GM11168 (cell line): ENCODE data around the gene NRXN3.

ENCODE experiments used
- in situ Hi-C: fragments of 300-500 bp; cut with MboI; formaldehyde crosslinking; loops from one replicate; pipeline ENCODE4 v1.12.0; 2022; ENCODE audit warnings: low sequenced_read_pairs; ENCODE audit not compliant: unreplicated experiment

The NRXN3 gene

DNA sequence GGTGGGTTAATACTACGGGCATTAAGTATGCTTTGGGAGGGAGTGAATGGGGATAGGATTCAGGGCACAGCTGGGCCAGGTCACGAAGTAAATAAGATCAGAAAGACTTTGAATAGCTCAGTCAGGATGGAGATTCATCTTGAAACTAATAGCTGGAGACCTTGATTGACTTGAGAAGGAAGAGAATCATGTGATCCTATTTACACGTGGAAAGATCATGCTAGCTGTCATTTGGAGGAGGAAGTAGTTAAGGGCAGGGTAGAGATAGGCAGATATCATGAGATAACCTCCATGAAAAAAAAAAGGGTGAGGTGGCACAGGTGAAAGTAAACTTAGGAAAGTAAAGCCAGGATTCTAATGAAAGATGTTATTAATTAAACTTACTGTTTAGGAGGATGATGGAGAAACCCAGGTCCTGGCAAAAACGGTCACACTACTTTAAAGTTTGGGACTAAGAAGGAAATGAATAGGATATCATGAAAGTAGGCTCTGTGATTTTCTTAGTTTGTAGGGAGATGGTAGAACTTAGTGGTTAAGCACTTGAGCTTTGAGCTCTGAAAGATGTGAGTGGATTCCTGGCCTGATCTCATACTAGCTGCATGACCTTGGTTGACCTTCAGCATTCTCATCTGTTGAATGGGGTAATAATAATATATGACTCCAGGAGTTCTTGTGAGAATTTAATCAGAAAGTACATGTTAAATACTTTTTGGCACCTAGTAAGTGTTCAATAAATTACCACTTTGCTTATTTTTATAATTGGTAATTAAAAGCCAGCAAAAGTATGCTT is 439.0 kb downstream of the NRXN3 start:
- in situ Hi-C loops: no loop called here

DNA sequence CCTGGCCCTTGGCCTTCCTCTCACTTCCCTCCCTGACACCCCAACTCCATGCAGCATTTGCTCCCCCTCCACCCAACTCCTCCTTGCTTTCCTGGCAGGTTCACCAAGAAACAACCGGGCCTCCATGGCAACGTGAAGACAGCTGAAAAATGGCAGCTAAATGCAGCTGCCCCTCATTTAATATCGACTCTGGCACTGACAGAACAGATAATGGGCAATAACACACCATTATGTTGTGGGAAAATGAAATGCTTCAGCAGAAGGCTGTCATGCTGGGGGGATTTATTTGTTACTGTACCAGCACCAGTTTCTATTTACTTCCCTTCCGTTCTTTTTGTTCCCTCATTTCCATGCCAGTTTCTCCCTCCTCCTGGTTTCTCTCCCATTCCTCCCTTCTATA is 440.8 kb downstream of the NRXN3 start:
- in situ Hi-C loops: no loop called here

DNA sequence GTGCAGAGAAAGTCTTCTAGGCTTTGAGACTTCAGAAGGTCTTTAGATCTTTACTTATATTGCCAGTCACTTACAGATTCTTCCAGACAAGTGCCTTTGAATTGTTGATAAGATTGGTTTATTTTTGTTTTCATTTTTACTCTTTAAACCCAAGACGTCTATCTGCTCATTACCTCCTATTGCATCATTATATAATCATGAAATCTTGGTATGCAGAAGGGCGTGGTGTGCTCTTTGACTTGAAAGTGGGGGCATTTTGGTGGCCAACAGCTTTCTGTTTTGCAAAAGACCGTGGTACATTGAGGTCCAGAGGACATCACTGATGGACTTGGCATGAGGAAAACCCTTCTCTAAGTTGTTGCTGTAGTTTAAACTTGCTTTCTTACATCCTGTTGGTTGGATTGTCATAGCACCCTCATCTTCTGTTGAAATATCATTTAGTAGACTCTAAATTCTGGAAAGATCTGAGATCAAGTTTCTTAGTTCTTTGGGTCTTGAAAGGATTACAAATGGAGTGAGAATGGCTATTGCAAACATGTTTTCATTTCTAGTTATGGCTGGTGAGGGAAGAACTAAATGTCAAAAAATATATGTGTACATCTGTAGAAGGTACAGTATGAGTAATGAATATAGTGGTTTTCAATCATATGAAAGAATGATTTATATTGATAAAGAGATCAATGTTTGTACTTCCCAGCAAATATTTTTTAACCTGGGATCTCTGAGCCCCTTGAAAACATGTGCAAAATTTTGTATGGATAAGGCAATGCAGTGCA is 441.8 kb downstream of the NRXN3 start:
- in situ Hi-C loops: no loop called here

DNA sequence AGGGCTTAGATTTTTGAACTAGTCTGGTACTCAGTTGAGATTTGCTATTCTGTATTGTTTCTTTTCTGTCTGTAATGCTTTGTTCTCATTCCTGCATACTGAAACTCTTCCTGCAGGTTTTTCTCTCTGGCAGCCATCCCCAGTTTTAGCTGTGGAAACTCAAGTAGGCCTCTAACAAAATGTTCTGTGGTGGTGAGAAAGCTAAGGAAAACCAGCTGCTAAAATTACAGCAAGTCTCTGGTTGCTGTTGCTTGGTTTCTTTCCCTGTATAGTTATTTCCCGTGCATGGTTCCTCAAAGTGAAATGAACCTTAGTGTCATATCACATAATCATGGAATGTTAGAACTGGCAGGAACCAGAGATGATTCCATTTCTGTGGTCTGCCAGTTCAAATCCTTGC is 442.5 kb downstream of the NRXN3 start:
- in situ Hi-C loops: no loop called here

DNA sequence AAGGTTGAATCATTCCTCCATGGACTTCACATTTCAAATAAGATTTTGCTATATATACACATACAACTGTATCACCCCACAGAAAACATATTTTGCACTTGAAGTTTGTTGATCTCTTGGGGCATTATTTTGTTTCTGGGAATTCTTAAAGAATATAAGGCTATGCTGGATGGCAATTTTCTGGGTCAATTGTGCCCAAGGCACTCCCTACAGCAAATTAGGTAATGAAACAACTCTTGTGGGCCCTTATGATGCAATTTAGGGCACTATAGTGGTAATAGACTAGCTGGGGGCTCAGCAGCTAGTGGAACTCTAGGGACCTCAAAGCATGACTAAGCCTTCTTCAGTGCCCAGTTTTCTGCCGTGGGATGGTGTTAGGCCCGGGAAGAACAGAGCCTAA is 444.4 kb downstream of the NRXN3 start:
- in situ Hi-C loops: no loop called here

DNA sequence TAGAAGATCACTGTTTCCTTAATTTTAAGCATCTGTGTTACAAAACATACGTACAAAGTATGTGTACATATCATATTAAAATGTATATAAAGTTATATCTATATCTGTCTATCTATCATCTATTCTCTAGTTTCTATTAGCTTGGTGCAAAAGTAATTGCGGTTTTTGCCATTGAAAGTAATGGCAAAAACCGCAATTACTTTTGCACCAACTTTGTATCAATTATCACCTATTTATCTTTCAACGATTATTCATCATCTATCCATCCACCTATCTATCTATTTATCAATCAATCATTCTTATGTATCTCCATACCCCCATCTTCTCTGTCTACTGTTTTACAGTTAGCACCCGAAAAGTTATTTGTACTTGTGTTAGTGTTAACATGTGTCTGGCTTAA is 447.6 kb downstream of the NRXN3 start:
- in situ Hi-C loops: no loop called here

DNA sequence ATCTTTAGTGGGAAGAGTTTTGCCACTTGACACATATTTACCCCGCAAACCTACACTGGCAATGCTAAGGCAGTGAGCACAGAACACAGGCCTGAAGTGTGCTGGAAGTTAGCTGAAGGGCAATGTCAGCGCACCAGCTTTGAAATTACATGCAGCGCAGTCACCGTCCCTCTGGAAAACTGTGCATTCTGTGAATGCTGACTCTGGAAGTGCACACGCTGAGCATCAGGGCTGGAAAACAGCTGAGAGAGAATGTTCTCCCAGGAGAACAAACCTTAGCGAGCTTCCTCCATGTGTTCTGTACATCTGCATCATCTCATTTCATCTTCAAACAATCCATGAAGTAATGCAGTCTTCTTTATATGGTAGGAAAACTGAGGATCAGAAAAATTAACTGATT is 448.2 kb downstream of the NRXN3 start:
- in situ Hi-C loops: no loop called here

DNA sequence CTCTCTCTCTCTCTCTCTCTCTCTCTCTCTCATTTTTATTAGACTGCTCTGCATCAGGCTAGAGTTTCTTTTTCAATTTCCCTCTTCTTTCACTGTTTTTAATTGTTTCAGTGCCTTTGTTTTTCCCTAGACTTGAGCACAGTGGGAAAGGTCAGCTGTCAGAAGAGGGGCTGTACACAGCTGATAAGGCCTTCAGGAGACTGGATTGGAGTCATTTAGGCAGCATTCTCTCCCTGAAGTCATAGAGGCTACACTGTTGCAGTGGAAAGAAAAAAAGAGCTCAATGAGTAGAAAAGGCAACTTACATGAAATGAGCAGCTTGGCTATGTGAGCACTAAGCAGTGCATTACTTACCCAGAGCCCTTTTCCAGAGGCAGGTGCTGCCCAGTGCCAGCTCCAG is 456.9 kb downstream of the NRXN3 start:
- in situ Hi-C loops: no loop called here

DNA sequence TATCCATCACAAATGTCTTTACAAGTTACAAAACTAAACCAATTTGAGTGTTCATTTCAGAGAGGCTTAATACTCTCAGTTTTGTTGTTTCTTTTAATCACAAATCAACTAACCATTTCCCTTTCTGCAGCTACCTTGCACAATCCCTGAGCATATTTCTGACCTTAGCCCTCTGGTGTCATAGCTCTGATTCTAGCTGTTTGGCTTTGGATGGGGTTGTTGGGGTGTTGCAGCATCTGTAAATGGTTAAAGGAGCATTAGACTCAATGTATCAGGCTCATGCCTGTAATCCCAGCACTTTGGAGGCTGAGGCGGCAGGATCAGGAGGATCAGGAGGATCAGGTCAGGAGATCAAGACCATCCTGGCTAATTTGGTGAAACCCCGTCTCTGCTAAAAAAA is 461.4 kb downstream of the NRXN3 start:
- in situ Hi-C loops: no loop called here

DNA sequence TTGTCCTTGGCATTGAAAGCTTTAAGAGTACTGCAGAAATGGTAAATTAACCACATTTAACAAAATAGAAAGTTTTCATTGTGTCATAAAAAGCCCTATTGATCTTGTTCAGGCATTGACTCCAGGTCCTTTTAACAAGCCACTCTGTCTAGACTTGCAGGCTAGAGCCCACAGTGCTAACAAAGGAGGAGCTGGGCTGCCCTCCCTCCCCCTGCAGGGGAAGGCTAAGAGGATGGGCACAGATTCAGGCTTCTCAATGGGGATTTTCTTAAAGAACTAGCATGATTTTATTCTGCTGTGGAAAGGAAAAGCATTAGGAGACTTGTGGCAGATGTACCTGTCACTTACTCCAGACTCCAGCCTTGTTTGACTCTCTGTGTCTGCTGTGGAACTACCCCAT is 463.6 kb downstream of the NRXN3 start:
- in situ Hi-C loops: no loop called here

DNA sequence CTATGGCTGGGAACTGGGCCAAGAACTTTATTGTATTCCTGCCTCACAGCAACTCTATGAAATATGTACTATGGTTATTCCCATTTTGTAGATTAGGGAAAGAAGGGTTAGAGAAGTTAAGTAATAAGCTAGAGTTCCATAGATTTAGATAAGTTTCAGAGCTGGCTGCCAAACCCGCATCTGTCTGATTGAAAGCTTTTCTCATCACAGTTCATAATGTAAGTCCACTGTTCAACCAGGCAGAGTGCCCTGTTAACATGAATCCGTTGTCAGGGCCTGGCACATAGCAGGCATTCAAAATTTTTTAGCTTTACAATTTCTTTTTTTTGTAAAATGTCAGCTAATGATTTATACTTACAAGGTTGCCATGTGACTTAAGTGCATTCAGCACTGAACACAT is 467.3 kb downstream of the NRXN3 start:
- in situ Hi-C loops: no loop called here

DNA sequence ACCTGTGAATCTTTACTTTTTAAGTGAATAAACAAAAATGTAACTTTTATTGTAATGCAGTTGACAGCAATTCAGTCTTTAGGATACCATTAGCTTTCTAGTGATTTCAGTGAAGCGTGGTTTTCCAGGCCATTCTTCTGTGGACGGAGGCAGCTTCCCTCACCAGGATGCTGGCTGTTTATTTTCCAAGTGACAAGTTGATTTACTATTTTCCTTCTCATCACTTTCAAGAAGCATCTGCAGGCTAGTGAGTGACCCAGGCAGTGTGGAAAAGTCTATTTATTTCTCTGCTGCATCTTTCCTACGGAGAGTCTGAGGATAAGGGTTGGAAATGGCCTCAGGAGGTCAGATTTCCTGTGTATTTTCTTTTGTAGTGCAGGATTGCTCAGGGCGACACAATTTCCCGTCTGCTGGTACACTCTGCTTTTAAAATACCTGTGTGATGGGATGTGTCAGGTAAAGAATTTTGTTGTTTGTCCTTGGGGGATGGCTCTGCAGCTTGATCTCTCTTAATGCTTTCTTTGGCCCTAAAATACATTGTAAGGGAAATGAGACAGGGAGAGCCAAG is 467.8 kb downstream of the NRXN3 start:
- in situ Hi-C loops: no loop called here

DNA sequence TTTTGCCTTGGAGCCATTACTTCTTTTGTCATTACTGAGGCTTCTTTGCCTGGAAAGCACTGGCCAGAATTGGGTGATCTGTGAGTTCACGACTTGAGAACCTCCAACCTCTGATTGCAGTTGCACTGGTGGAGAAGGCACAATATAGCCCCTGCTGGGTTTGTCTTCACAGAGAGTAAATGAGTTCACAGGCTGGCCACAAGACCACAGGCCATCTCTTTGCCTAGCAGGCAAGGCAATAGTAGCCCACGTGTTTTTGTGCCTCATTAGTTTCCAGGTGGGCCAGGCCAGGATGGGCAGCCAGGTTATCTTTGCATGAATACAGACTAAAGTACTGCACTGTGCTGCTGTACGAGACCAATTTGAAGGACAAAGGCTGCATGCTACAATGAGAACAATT is 468.8 kb downstream of the NRXN3 start:
- in situ Hi-C loops: no loop called here

DNA sequence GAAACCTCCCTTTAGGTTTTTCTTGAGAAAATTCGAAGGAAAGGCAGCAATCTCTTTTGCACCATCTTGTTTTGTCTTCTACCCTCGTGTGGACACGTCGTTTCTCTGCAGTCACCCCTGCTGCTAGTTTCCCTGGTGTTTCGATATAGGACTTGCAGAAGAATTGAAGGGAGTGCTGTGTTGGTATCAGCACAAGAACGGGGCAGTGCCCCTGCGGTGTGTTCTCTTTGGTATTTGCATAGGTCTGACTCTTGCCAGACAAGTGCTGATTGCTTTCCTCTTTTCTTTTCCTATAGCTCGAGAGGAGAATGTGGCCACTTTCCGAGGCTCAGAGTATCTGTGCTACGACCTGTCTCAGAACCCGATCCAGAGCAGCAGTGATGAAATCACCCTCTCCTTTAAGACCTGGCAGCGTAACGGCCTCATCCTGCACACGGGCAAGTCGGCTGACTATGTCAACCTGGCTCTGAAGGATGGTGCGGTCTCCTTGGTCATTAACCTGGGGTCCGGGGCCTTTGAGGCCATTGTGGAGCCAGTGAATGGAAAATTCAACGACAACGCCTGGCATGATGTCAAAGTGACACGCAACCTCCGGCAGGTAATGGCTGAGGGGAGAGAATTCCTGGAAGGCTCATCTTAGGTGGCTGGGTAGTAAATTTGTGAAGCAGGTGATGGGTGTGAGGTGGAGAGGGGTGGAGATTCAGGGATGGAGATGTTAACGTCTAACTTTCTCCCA is 474.8 kb downstream of the NRXN3 start:
- in situ Hi-C loops: no loop called here

DNA sequence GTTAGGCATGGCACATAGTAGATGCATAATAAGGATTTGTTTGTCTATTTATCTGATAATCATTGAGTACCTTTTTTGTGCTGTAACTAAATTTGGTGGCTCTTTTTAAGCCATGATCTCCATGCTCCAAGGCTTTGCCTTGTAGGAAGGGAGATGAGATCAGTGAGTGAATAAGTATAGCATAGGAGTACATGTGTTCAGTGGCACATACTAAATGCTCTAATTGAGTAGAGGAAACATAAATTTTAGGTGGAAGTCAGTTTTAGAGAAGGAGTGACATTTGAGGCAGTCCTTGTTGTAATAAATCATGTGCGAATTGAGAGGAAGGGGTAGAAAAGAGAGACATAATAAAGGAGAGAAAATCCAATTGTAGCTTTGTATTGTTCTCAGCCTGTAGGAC is 482.6 kb downstream of the NRXN3 start:
- in situ Hi-C loops: no loop called here

DNA sequence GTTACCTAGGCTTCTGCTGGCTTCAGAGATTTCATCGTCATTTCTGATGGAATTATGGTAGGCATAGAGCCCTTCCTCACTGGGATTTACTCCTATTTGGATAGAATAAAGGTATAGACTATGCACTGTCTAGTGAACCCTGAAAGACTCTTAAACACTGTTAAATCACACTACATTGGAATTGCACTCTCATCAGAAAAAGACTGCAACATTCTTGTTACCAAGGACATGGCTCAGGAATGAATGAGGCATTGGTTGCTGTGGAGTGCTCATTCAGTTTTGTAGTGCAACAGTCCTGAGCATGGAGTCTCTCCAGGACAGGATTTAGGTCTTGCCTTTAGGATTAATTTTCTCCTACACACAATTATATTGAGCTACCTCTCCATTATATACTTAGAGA is 483.0 kb downstream of the NRXN3 start:
- in situ Hi-C loops: no loop called here

DNA sequence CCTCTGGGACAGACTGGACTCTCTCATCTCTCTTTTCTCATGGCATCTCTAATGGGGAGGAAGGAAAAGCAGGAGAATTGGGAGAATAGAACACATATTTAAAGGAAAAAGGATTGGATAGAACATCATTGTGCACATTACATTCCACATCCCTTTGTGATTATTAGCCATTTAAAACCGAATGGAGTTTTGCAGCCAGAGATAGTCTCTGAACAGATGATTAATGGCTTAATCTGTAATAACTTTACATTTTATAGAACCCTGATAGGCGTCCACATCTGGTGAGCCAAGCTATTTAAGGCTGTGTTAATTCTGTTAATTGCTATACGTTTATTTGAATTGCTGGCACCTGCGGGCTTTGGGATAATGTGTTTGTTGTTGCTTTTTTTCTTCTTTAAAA is 487.3 kb downstream of the NRXN3 start:
- in situ Hi-C loops: no loop called here

DNA sequence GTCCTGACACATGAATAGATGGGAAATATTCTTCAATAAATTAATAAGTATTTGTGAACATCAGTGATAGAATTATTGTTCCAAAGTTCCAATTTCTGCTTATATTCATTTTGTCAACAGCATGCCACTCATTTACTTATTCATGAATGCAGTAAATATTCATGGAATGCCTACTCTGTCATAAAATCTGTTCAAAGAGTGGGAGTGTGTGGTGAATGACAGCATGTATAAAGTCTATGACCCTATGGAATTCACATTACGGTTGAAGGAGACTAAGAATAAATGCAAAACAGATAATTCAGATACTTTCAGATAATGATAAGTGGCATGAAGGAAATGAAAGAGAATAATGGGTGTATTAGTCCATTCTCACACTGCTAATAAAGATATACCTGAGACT is 494.7 kb downstream of the NRXN3 start:
- in situ Hi-C loops: no loop called here

DNA sequence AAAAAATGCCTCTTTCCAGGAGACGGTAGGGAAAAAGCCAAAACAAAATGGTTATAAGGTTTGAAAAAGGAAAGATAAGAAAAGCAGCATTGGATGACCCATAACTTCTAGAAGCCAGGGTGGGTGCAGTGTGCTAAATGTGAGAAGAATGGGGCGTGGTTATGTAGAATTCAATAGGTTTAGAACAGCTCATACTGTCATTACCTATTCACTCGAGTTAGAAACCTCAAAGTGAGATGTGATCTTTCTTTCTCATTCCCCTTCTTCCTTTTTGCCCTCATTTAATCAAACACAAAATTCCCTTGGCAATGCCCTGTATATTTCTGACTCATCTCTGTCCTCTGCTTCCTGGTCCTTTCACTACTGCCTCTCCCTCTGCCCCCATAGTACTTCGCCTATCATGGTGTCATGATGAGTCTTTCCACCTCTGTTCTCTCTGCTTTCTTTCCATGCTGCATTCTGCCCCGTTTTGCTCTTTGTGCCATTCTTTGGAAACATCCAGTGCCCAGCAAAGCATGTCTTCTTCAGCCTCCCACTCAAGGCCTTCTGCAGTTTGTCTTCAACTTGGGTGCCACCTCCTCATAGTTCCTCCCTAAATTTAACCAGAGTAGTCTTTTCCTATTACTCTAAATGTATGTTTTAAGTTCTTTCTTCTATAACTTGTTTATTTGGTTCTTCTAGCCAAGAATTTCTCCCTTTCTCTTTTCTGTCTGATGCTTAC is 496.3 kb downstream of the NRXN3 start:
- in situ Hi-C loops: no loop called here

DNA sequence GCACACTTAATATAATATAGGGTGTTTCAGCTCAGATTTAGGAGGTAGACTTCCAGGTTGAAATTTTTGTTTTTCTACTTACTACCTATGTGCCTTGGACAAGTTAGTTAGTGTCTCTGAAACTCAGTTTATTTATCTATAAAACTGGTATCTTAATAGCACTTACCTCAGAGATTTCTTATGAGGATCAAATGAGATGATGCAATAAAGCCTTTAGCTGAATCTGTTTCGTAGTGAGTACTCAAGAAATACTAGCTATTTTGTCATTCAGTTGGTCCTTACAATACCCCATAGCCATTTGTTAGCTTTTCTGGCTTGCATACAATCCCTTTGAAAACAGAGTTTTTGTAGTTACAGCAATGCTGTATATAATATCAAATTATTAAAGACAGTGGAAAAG is 497.0 kb downstream of the NRXN3 start:
- in situ Hi-C loops: no loop called here
